Nephron progenitor cell (in vitro differentiated cells): ENCODE results near the gene SSMEM1.

Experiments used
- DNase-seq: peaks from one replicate; pipeline ENCODE4 v3.0.0; 2021
- H3K27ac Mint-ChIP-seq: 2 replicates; pipeline ENCODE4 v1.8.0; 2021; ENCODE audit warnings: mild to moderate bottlenecking, moderate library complexity, mixed read lengths
- H3K27me3 Mint-ChIP-seq: 2 replicates; pipeline ENCODE4 v1.8.0; 2021; ENCODE audit warnings: mild to moderate bottlenecking, low read depth, mixed read lengths; ENCODE audit not compliant: poor library complexity
- H3K36me3 Mint-ChIP-seq: 2 replicates; pipeline ENCODE4 v1.8.0; 2021; ENCODE audit warnings: low read depth, mixed read lengths
- H3K4me1 Mint-ChIP-seq: 2 replicates; pipeline ENCODE4 v1.8.0; 2021; ENCODE audit warnings: mixed read lengths
- H3K4me3 Mint-ChIP-seq: 2 replicates; pipeline ENCODE4 v1.8.0; 2021; ENCODE audit warnings: mild to moderate bottlenecking, moderate library complexity, mixed read lengths
- H3K9me3 Mint-ChIP-seq: 2 replicates; pipeline ENCODE4 v1.8.0; 2021; ENCODE audit warnings: mild to moderate bottlenecking, moderate library complexity, mixed read lengths
- TF ChIP-seq, protein P1 (sequence below): fragments of 200-600 bp; sonication (generic); IDR thresholded peaks from 2 replicates; pipeline ENCODE4 v1.5.0; 2021; ENCODE audit warnings: antibody characterized with exemption

Gene SSMEM1

DNA sequence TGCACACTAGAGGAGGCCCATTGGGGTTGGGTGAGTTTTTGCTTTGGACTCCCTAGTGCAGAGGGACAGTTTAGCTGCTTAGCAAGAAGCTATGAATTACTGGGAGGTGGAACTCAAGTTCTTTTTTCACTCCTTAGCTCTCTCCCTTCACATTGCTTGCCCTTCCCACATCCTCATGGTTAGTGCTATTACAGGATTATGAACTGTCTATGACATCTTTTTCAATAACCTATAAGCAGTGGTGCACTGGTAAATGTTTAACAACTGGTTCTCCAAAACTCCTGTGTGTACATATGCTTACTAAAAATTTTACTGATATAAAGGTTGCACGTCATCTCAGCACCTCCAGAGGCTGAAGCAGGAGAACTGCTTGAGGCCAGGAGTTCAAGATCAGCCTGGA, 6.2 kb downstream of the SSMEM1 start:
- no peak for DNase-seq
- Mint-ChIP-seq H3K4me1 (peaks cover 10% of the 10 kb centered on the region), H3K9me3 (no peaks in the 10 kb centered on the region), H3K4me3 (no peak overlapping the region), H3K27ac (no peak overlapping the region), H3K36me3 (no peaks in the 10 kb centered on the region), H3K27me3 (no peaks in the 10 kb centered on the region)
- TF ChIP-seq, protein P1, sequence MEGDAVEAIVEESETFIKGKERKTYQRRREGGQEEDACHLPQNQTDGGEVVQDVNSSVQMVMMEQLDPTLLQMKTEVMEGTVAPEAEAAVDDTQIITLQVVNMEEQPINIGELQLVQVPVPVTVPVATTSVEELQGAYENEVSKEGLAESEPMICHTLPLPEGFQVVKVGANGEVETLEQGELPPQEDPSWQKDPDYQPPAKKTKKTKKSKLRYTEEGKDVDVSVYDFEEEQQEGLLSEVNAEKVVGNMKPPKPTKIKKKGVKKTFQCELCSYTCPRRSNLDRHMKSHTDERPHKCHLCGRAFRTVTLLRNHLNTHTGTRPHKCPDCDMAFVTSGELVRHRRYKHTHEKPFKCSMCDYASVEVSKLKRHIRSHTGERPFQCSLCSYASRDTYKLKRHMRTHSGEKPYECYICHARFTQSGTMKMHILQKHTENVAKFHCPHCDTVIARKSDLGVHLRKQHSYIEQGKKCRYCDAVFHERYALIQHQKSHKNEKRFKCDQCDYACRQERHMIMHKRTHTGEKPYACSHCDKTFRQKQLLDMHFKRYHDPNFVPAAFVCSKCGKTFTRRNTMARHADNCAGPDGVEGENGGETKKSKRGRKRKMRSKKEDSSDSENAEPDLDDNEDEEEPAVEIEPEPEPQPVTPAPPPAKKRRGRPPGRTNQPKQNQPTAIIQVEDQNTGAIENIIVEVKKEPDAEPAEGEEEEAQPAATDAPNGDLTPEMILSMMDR: no peak

DNA sequence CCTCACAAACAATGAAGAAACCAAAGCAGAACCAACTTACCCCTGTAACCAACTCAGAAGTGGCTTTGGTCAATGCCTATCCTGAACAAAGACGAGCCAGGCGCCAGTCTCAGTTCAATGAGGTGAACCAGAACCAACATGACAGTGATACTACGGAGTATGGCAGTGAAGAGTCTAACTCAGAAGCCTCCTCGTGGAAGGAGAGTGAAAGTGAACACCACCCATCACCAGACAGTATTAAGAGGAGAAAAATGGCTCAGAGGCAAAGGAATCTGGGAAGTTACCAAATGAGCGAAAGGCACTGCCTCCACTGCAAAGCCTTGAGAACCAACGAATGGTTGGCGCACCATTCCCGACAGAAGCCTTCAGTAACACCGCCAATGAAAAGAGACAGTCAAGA, 8.4 kb downstream of the SSMEM1 start:
- DNase-seq: no peak
- Mint-ChIP-seq H3K27me3 (no peaks in the 10 kb centered on the region), H3K36me3 (no peaks in the 10 kb centered on the region), H3K9me3 (no peaks in the 10 kb centered on the region), H3K27ac (no peak overlapping the region), H3K4me3 (no peak overlapping the region), H3K4me1 (peaks cover 15% of the 10 kb centered on the region)
- TF ChIP-seq, protein P1: no peak

DNA sequence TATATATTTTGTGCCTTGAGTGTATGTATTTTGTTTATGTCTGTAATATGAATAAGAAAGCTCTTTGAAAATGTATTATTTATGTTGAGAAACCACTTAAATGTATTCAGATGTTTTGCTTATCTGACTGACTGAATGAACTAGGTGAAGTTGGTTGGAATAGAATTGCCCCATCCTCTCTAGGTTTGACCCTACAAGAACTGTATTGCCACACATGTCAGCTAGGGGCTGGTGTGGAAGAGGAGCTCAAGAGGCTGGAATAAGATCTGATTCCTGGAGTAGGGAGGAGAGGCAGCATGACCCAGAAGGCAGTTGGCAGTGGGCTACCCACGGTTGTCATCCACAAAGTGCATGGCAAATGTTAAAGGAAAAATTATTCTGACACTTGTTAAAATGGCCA, 9.1 kb downstream of the SSMEM1 start:
- no peaks in the 10 kb centered on the region for H3K9me3 Mint-ChIP-seq
- H3K4me3 Mint-ChIP-seq: no peak overlapping the region
- no peaks in the 10 kb centered on the region for H3K27me3 Mint-ChIP-seq
- H3K27ac Mint-ChIP-seq: no peak overlapping the region
- TF ChIP-seq, protein P1: no peak
- no peaks in the 10 kb centered on the region for H3K36me3 Mint-ChIP-seq
- no peak for DNase-seq
- H3K4me1 Mint-ChIP-seq: peaks cover 19% of the 10 kb centered on the region

DNA sequence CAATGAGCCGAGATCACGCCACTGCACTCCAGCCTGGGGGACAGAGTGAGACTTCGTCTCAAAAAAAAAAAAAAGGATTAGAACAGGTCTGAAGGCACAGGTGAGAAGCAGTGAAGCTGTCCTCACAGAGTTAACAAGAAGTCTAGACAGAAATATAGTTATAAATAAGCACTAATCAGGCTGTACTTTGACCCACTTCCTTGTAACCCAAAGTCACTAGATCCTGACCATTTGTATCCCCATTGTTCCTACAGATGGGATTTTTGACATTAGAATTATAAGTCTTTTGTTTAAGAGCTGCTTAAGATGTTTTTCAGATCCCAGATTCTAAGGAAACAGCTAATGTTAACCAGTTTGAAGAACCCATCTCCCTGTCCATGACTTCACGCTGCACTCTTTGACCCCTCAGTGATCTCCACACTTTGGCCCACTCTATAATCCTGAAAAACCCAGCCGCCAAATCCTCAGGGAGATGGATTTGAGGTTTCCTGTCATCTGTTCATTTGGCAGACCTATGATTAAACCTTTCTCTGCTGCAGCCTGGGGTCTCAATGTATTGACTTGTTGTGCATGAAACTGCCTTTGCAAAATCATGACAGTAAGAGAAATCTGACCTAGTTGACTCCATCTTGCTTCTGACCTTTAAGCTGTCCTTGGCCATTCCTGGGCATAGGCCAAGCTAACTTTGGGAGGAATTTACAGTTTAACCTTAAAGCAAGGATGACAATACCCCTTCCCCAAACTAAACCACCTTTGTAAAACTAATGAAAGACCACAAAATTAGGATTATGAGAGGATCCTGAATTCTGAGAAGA, 11.4 kb downstream of the SSMEM1 start:
- H3K36me3 Mint-ChIP-seq: peaks cover 5% of the 10 kb centered on the region
- TF ChIP-seq, protein P1: no peak
- H3K4me1 Mint-ChIP-seq: peaks cover 19% of the 10 kb centered on the region
- H3K4me3 Mint-ChIP-seq: no peak overlapping the region
- H3K27me3 Mint-ChIP-seq: peaks cover 3% of the 10 kb centered on the region
- H3K27ac Mint-ChIP-seq: no peak overlapping the region
- H3K9me3 Mint-ChIP-seq: peaks cover 4% of the 10 kb centered on the region
- no peak for DNase-seq

DNA sequence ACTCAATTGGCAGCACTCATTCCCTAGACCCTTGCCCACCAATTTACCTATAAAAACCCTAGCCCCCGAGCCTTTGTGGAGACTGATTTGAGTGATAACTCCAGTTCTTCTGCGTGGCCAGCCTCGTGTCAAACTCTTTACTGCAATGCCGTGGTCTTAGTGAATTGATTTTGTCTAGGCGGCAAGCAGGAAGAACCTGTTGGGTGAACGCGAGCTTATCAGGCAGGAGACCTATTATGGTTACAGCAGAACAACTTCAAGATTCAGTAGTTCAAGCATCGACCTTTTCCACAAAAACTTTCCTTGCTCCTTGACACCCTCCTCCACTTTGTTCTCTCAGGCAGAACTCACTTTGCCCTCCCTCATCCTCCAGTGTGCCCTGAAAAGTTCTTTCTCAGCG, 12.2 kb downstream of the SSMEM1 start:
- no peak for DNase-seq
- no peak overlapping the region for H3K4me3 Mint-ChIP-seq
- TF ChIP-seq, protein P1: no peak
- H3K27me3 Mint-ChIP-seq: peaks cover 3% of the 10 kb centered on the region
- no peak overlapping the region for H3K27ac Mint-ChIP-seq
- peaks cover 6% of the 10 kb centered on the region for H3K36me3 Mint-ChIP-seq
- H3K9me3 Mint-ChIP-seq: peaks cover 8% of the 10 kb centered on the region
- H3K4me1 Mint-ChIP-seq: peaks cover 19% of the 10 kb centered on the region

DNA sequence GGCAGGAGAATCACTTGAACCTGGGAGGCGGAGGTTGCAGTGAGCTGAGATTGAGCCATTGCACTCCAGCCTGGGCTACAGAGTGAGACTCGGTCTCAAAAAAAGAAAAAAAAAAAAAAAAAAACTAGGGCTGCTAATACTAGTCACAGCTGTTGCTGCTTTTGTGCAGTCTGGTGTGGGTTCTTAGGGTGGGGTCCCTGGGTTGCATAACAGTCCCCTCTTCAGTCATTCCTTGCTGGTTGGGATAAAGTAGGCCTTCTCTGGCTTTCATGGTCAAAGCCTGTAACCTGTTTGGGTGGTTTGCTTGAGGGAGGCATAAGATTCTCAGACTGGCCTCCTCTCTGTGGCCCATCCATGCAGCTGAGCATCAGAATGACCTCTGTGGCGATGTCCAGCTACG, 14.1 kb downstream of the SSMEM1 start:
- TF ChIP-seq, protein P1: no peak
- H3K9me3 Mint-ChIP-seq: peaks cover 19% of the 10 kb centered on the region
- peaks cover 19% of the 10 kb centered on the region for H3K4me1 Mint-ChIP-seq
- no peak overlapping the region for H3K4me3 Mint-ChIP-seq
- no peak for DNase-seq
- peaks cover 3% of the 10 kb centered on the region for H3K27me3 Mint-ChIP-seq
- peaks cover 11% of the 10 kb centered on the region for H3K36me3 Mint-ChIP-seq
- H3K27ac Mint-ChIP-seq: no peak overlapping the region
